NCI-H82 treated with DMSO at 0.1 percent for 48 hours (cell line): Measurements from ENCODE around the gene DNASE1L2.
A peak's percentile ranks its signal among the peaks of the same experiment; 100 is the strongest.

ENCODE experiments used
- DNase-seq: peaks from one replicate; lab custom pipeline; 2025; ENCODE audit not compliant: unreplicated experiment; lab: John Stamatoyannopoulos, UW

Gene DNASE1L2, protein sequence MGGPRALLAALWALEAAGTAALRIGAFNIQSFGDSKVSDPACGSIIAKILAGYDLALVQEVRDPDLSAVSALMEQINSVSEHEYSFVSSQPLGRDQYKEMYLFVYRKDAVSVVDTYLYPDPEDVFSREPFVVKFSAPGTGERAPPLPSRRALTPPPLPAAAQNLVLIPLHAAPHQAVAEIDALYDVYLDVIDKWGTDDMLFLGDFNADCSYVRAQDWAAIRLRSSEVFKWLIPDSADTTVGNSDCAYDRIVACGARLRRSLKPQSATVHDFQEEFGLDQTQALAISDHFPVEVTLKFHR

DNA sequence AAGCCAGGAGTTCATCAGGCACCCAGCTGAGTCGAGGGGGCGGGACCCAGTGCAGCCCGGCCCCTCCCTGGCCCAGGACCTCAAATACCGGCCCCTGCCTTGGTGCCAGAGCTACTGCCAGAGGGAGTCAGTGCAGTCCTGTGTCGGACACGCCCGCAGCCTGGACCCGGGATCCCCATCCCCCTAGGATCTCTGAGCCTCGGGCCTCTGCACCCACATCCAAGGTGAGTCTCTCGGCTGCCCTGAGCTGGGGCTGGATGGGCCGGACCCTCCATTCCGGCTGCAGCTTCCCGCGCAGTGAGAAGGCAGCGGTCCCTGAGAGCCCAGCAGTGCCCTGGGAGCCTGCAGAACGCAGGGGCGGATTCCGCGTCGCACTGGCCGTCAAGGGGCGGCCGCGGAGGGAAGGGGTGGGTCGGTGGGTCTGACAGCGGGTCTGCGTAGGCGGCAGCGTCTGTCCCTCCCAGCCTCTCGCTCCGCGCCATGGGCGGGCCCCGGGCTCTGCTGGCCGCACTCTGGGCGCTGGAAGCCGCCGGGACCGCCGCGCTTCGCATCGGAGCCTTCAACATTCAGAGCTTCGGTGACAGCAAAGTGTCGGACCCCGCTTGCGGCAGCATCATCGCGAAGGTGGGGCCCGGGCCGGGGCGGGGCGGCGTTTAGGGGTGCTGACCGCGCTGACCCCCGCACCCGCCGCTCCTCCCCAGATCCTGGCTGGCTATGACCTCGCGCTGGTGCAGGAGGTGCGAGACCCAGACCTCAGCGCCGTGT lies at the start of gene DNASE1L2:
Gene DNASE1L2 (plus strand): TSS at position 108 of the 765 bp plus-strand sequence. CDS start 373 bp downstream, at position 481.
- no peak for DNase-seq

DNA sequence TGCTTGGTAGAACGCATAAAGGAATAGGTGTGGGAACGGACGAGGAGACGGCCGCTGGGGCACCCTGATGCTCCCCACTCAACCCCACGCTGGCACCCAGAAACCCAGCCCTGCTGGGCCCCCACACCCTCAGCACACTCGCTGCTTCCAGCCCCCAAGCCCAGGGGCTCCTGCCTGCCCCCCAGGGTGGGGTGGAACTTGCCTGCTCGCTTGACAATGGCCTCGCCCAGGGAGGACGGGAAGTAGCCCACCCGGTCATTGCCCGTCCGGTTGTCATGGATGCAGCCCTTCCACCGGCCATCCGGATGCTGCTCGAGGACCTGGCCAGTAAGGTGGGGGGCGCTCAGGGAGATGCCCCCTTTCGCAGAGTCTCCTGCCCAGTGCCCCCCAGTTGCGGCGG lies 49.7 kb upstream of the DNASE1L2 start:
- no peak for DNase-seq

DNA sequence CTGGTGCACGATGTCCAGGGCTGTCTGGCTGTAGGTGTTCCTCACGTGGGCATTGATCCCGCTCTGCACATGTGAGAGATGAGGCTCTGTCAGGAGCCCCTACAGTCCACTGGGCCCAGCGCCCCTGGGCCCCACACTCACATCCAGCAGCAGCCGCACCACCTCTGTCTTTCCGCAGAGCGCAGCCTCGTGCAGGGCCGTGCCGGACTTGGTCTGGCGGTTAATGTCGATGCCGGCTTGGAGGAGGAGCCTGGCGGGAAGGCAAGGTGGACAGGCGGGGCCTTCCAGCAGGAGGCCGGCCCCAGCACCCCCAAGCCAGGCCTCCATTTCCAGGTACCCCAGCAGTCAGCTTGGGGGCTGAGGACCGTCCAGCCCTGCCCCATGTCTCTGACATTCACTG lies 49.0 kb upstream of the DNASE1L2 start:
- DNase-seq: no peak

DNA sequence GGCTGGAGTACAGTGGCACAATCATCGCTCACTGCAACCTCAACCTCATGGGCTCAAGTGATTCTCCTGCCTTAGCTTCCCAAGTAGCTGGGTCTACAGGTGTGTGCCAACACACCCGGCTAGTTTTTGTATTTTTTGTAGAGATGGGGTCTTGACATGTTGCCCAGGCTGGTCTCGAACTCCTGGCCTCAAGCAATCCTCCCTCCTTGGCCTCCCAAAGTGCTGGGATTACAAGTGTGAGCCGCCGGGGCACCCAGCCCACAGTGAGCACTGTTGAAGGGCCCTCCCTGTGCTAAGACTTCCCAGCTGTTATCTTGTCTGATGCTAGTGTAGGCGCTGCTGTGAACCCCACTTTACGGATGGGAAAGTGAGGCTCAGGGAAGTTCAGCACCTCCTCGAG lies 47.8 kb upstream of the DNASE1L2 start:
- DNase-seq: no peak

DNA sequence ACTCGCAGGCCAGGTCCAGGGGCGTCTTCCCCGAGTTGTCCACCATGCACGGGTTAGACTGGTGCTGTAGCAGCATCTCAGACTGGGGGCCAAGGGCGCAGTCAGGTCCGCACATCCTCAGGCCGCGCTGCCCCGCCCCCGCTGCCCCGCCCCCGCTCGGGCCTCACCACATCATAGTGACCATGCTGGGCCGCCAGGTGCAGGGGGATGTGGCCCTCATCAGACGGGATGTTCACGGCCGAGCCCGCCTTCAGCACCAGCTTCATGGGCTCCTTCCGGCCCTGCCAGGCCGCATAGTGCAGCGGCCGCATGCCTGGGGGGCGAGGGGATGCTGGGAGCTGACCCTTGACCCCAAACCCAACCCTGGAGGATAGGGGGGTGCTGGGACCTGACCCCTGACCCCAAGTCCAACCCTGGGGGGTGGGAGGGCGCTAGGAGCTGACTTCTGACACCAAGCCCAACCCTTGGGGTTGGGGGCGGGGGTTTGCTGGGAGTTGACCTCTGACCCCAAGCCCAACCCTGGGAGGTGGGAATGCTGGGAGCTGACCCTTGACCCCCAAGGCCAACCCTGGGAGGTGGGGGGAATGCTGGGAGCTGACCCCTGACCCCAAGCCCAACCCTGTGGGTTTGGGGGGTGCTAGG lies 46.9 kb upstream of the DNASE1L2 start:
- DNase-seq: no peak

DNA sequence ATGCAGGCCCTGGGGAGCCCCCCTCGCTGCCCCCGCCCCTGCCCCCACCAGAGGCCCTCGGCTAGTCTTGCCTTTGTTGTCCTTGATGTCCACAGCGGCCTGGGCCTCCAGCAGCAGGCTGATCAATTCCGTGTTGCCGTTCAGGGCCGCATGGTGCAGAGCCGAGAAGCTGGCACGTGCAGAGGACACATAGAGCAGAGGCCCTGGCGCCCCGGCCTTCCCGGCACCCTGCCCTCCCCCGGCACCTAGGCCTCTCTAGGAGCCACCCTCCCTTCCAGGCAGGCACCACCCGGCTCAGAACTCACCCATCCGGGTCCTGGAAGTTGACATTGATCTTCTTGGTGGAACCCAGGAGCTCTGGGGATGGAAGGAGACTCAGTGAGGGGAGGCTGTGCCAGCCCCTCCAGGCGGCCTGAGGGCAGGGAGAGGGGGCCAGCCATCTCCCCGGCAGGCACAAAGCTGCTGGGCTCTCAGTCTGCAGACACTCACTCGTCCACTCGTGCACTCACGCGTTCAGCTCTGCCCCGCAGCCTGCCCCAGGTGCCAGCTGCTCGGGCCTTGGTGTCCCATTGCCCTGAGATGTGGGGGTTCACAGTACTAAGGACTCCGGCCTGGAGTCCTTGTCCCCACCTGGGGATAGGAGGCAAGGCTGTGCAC lies 46.1 kb upstream of the DNASE1L2 start:
- no peak for DNase-seq

DNA sequence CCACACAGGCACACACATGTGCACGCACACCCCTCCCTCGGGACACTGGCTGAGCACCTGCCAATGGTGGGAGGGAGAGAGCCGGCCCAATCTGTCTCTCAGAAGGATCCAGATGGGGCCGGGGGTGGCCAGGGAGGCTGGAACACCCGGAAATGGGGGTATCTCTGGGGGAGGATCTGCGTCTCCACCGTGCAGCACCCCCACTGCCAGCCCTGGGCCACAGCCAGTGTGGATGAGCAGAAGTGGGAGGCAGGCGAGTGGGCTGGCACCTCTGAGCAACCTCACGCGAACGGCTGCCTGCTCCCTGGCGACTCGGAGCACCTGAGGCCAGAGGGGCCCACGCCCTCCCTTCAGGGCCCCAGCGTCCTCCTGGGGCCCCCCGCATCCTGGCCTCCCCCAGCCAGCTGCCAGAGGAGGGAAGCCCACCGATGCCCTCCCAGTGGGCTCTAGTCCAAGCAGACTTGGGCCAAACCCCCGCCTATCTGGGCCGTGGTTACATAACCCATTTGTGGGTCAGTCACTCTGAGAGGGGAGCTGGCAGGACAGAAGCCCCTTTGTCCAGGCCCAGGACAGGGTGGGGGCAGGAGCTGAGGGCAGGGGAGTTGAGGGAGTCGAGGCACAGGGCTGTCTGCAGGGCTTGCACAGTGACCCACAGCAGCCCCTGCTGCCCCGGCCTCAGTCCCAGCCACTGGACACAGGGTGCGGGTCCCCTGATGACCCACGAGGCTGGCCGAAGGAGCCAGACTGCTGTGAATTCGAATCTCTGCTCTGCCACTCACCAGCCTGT lies 45.4 kb upstream of the DNASE1L2 start:
- no peak for DNase-seq

DNA sequence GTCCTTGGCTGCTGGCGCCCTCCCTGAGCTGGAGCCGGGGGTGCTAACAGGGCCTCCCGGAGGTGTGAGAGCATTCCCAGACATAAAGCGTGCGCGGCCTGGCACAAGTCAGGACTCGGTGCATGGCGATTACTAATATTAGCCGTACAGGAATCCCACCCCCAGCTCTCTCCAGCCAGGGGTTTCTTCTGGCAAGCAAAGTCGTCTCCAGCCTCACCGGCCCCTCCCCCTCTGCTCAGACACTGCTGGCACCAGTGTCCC lies 44.9 kb upstream of the DNASE1L2 start:
- DNase-seq: no peak

DNA sequence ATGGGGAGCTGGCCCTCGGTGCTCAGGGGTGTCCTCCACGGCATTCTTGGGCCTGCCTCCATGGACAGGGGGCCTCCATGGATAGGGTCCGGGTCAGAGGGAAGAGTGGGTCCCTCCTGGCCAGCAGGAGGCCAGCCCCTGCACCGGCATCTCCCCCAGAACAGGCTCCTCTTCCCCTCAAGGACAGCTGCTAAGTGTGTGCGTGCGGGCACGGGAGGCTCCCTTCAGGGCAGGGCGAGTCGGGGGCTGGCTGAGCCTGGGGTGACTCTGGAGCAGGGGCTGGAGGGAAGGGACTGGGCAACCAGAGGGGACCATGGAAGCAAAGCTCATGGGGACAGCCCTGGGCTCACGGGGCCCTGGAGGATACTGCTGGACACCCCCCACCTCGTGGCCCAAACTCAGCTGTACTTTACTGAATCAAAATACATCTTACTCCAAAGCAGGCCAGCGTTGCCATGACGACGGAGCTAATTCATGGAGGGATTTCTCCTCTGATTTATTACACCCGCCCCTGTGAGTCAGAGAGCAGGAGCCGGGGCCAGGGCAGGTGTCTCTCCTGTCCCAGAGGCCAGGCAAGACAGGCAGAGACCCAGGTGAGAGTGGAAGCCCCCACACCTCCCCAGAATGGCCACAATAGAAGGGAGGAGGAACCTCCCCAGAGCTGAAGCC lies 41.9 kb upstream of the DNASE1L2 start:
- DNase-seq: no peak

DNA sequence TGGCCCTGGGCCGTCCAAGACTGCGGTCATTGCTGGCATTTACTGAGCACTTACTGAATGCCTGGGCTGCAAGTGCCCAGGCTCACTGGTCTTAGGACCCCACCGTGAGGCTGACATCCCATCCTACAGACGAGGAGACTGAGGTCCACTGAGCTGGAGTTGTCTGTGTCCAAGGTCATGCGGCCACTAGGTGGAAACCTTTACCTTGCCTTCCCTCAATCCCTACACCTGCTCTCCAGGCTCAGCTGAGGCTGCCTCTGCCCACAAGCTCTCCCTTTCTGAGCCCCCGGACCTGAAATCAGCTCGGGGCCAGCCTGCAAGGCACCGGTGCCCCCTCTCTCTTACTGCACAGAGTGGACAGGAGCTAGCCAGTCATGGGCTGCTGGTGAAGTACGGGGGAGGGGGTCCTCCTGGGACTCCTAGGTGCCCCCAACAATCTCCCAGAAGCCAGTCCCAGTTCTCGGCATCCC lies 41.4 kb upstream of the DNASE1L2 start:
- DNase-seq: peak; percentile 51

DNA sequence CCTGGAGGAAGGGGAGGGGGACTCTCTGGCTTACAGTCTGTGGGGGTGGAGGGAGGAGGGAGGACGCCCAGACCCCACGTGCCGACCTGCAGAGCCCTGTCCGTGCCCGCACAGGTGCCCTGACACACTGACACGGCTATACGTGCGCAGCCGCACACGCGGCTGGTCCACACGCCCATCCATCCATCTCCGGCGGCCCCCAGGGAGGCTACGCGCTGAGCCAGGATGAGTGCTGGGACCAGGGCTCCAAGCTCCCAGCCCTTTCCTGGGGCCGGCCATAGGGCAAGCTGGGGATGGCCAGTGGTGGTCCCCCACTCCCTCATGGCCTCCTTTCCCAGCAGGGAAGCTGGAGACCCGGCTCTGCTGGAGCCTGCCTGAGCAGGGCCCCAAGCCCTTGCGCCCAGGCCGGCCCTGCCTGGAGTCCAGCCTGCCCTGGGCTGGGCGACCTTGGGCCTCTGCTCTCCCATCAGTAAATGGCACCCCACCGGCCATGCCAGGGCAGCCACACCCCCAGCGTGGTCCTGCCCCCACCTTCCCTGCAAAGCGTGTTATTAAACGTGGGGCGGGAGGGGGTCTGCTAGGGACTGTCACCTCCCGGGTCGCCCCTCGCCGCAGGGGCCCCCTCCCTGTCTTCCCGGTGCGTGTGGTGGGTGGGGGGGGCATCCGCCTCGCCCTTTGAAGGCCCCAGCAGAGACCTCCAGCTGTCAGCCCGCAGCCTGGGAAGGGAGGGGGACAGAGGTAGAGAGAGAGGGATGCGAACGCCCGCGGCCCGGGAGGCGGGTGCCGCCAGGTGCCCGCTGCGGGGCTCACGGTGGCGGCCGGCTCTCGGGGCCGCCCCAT lies 40.7 kb upstream of the DNASE1L2 start:
- no peak for DNase-seq

DNA sequence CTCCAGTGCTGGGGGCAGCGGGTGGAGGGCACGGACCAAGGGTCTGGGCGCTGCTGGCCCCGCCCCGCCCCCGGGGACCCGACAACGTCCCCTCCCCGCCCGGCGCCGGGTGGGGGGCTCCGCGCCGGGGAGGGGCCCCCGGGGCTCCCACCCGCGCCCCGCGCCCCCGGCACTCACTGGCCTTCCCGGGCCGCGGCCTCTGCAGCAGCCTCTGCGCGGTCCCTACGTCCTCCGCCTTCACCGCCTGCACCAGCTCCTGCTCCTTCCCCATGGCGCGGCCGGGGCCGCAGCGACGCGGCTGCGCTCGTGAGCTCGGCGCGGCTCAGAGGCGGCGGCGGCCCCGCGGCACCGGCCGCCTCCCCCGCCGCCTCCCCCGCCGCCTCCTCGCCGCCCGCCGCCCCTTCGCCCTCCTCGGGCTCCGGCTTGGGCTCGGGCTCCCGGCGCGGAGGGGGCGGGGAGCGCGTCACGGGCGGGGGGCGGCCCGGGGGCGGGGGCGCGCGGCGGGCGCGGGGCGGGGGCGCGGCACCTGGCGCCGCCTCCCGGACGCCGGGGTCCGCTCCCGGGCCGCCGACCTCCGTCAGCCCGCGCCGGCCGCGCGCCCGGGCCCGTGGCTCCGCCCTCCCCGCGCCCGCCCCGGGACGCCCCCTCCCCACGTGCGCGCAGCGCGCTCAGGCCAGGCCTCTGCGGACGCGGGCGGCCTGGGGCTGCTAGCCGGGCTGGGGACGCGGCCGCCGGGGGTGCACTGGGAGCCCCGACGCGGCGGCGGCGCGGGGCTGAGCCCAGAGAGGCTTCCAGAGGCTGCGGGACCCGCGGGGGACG lies 39.9 kb upstream of the DNASE1L2 start, which contains the start of gene CASKIN1:
Gene CASKIN1 (minus strand): TSS at position 444 of the 819 bp plus-strand sequence. CDS start 173 bp downstream, at position 271.
- no peak for DNase-seq

DNA sequence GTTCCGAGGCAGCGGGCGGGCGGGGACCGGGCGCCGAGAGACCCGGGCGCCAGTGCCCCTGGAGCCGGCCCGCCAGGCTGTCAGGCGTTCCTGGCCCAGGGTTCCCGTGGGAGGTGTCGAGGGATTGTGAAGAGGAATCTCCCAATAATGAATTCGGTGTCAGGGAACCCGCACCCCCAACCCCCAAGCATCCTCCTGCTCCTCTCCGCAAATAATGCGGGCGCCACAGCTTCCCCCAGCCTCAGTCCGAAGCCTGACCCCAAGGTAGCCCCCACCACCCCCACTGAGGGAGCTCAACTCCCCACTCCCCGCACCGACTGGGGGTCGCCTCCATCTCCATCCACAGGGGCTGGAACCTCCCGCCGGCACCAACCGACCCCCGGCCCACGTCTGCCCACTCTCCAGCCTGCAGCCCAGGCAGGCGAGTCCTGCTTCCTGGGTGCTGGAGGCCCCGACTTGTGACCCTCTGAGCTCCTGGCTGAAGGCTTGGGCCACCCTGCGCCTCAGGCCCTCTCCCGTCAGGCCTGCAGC lies 39.2 kb upstream of the DNASE1L2 start:
- DNase-seq: no peak

DNA sequence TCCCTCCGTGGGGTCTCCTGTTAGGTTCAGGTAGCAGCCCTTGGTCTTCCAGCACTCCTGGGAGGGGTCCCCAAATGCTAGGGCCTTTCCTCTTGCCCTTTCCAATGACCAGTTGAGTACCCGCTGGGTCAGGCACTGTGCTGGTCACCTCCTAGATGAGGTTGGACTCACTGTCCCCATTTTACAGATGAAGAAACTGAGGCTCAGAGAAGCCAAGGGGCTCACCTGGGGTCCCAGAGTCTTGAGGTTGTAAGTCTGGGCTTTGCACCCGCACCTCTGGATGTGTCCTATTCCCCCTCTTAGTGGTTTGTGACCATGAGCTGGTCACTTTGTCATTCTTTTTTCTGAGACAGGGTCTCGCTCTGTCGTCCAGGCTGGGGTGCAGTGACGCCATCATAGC lies 38.5 kb upstream of the DNASE1L2 start:
- DNase-seq: no peak

DNA sequence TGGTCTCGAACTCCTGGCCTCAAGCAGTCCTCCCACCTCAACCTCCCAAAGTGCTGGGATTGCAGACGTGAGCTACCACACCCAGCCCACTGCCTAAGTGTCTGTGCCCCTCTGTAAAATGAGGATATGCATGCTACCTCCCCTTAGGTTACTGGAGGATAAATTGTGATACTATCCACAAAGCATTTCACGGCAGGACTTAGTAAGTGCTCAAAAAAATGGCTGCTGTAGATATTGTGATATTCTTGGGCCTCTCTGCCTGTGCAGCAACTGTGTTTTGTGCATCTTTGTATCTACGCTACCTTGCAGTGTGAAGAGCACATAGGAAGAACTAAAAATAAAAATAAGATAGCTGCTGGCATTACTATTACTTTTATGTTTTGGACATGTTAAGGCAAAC lies 38.0 kb upstream of the DNASE1L2 start:
- no peak for DNase-seq

DNA sequence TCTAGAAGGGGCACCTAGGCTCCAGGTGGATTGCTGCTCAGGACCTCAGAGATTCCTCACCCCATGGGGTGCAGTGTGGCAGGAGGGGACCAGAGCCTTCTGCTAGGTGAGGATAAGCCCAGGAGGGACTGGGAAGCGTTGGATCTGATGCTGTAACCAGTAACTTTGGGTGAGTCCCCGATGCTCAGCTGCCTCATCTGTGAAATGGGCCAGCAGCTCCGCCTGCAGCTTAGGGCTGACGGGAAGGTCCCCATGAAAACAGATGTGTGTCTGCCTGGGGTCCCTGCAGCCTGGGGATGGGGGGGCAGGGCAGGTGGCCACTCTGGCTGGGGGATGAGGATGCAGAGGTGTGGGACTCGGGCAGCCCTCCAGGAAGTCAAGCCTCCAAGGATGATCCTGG lies 37.1 kb upstream of the DNASE1L2 start:
- DNase-seq: no peak

DNA sequence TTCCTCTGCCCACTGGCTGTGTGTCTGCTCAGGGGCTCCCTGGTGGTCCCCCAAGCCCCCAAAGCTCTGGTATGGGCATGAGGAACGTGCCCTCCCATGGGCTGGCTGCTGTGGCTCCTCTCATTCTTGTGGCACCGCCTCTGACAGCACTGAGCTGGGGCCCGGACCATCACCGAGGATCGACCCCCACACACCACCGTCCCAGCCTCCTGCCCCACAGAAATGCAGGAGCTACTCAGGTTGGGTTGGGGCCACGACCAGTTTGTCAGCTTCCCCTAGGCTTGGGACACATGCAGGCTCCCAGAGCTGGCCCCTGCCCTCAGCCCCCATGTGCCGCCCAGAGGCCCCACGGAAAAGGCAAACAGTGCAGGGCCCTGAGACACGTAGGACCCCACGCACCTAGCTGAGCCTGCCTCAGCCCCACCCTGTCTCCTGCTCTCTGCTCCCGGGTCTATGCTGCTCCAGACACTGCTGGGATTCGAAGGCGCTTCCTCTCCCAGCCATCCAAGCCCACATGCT lies 36.6 kb upstream of the DNASE1L2 start:
- no peak for DNase-seq

DNA sequence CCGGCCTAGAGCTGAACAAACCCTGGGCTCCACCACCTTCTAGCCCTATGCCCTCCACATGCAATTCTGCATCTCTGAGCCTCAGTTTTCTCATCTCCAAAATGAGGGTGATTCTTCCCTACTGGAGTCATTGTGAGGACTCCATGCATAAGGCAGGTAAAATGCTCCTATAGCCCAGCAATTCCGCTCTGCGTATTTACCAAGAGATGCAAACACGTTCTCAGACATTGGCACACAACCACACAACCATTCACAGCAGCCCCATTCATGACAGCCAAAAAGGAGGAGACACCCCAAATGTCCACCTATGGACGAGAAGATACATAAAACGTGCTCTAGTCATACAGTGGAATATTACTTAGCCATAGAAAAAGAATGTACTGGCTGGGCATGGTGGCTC lies 35.9 kb upstream of the DNASE1L2 start:
- DNase-seq: no peak
